GM21528 (cell line): ENCODE measurements around the gene GLS.

Source experiments
- ATAC-seq: cut with Tn5 transposase; IDR thresholded peaks from one replicate; pipeline ENCODE4 v1.9.1; 2021; ENCODE audit warnings: mild to moderate bottlenecking, moderate library complexity; ENCODE audit not compliant: unreplicated experiment, low FRiP score

The GLS gene

GRCh38 chr2:190964170-190964795 is 83.7 kb downstream of the GLS start:
- ATAC-seq = no peak

GRCh38 chr2:190965580-190966222 is 85.1 kb downstream of the GLS start:
- no peak for ATAC-seq

- no peak for ATAC-seq
Measured at GRCh38 chr2:190968522-190968921, 87.9 kb downstream of the GLS start.

GRCh38 chr2:190970160-190970559 is 89.5 kb downstream of the GLS start:
- no peak for ATAC-seq

GRCh38 chr2:190970873-190971506 is 90.4 kb downstream of the GLS start:
- ATAC-seq = no peak

- ATAC-seq = no peak
Measured at GRCh38 chr2:190972213-190972612, 91.6 kb downstream of the GLS start.

- no peak for ATAC-seq
Measured at GRCh38 chr2:190972846-190973245, 92.2 kb downstream of the GLS start.

GRCh38 chr2:190973262-190973661 is 92.6 kb downstream of the GLS start:
- no peak for ATAC-seq

GRCh38 chr2:190973726-190974628 is 93.4 kb downstream of the GLS start:
- ATAC-seq = no peak

GRCh38 chr2:190974629-190975361 is 94.2 kb downstream of the GLS start:
- no peak for ATAC-seq

GRCh38 chr2:190976521-190976920 is 95.9 kb downstream of the GLS start:
- ATAC-seq = no peak

GRCh38 chr2:190977505-190977904 is 96.9 kb downstream of the GLS start:
- ATAC-seq = no peak

GRCh38 chr2:190978389-190979053 is 97.9 kb downstream of the GLS start:
- no peak for ATAC-seq

GRCh38 chr2:190979906-190980629 is 99.4 kb downstream of the GLS start:
- ATAC-seq = no peak

- ATAC-seq = no peak
Measured at GRCh38 chr2:190980630-190981209, 100.1 kb downstream of the GLS start.

GRCh38 chr2:190981333-190981732 is 100.7 kb downstream of the GLS start:
- ATAC-seq = no peak

GRCh38 chr2:190981733-190982132 is 101.1 kb downstream of the GLS start:
- no peak for ATAC-seq

- no peak for ATAC-seq
Measured at GRCh38 chr2:190982262-190983034, 101.8 kb downstream of the GLS start.
